PC-9 (cell line): Measurements from ENCODE around the gene SLC7A8. TPM values are rescaled to one million over a fixed set of nuclear protein-coding genes. Genes with fewer than 3 reads are reported as not detected.

Source experiments
- BruUV-seq: library from RNA; stranded (reverse); fragments of 400-500 nt; replicated peaks from 2 replicates; lab custom pipeline; 2021; lab: Mats Ljungman, UMichigan
- CTCF ChIA-PET: fragments of 300-600 bp; sonication (Branson Sonifier 250); formaldehyde crosslinking; loops from one replicate; lab custom pipeline; 2022; ENCODE audit warnings: antibody characterized with exemption; lab: Charles Lee
- POLR2A ChIA-PET: fragments of 300-600 bp; sonication (Branson Sonifier 250); formaldehyde crosslinking; loops from one replicate; lab custom pipeline; 2022; ENCODE audit warnings: antibody characterized with exemption; ENCODE audit not compliant: unreplicated experiment; lab: Charles Lee
- DNase-seq, 2 experiments: peaks; one replicate each; pipeline versions ENCODE4 v3.0.0 to v3.0.0-alpha.2; 2015 to 2022; ENCODE audit warnings: mixed read lengths in 1 of 2
- H2AFZ ChIP-seq: fragments of 200-600 bp; sonication (generic); 2 replicates; pipeline ENCODE4 v1.8.1; 2017; ENCODE audit warnings: antibody characterized with exemption
- H3F3A ChIP-seq: fragments of 200-600 bp; sonication (generic); 2 replicates; pipeline ENCODE4 v1.8.1; 2017; ENCODE audit warnings: antibody characterized with exemption, mild to moderate bottlenecking, low read depth; ENCODE audit not compliant: insufficient read depth
- H3K27ac ChIP-seq: fragments of 200-600 bp; sonication (generic); 2 replicates; pipeline ENCODE4 v1.6.1; 2016; ENCODE audit warnings: mixed run types
- H3K27me3 ChIP-seq: fragments of 200-600 bp; sonication (generic); 2 replicates; pipeline ENCODE4 v1.6.1; 2016; ENCODE audit warnings: low read depth, mixed run types; ENCODE audit not compliant: insufficient read depth
- H3K36me3 ChIP-seq: fragments of 200-600 bp; sonication (generic); 2 replicates; pipeline ENCODE4 v1.6.1; 2016; ENCODE audit warnings: low read depth, mixed run types
- H3K4me1 ChIP-seq: fragments of 200-600 bp; sonication (generic); replicated peaks from 2 replicates; pipeline ENCODE4 v1.6.1; 2016; ENCODE audit warnings: mixed run types; ENCODE audit not compliant: insufficient read depth
- H3K4me2 ChIP-seq: fragments of 200-600 bp; sonication (generic); 2 replicates; pipeline ENCODE4 v1.6.1; 2017; ENCODE audit warnings: mixed run types
- H3K4me3 ChIP-seq: fragments of 200-600 bp; sonication (generic); 2 replicates; pipeline ENCODE4 v1.6.1; 2016; ENCODE audit warnings: mixed run types
- H3K79me2 ChIP-seq: fragments of 200-600 bp; sonication (generic); 2 replicates; pipeline ENCODE4 v1.6.1; 2017; ENCODE audit warnings: low read depth, mixed run types
- H3K9me2 ChIP-seq: fragments of 200-600 bp; sonication (generic); 2 replicates; pipeline ENCODE4 v1.8.1; 2017; ENCODE audit warnings: mild to moderate bottlenecking; ENCODE audit not compliant: insufficient read depth
- H3K9me3 ChIP-seq: fragments of 200-600 bp; sonication (generic); 2 replicates; pipeline ENCODE4 v1.8.1; 2016; ENCODE audit warnings: low read depth; ENCODE audit not compliant: insufficient read depth
- H4K20me1 ChIP-seq: fragments of 200-600 bp; sonication (generic); 2 replicates; pipeline ENCODE4 v1.8.1; 2017; ENCODE audit not compliant: insufficient read depth
- EZH2 ChIP-seq: fragments of 200-600 bp; sonication (generic); IDR thresholded peaks from 2 replicates; pipeline ENCODE4 v1.8.0; 2017; ENCODE audit warnings: antibody characterized with exemption, low read depth
- intact Hi-C: fragments of 100-400 bp; cut with micrococcal nuclease; formaldehyde crosslinking; loops from one replicate; pipeline ENCODE4 v1.10.0; 2022; ENCODE audit not compliant: unreplicated experiment
- total RNA-seq: library from RNA; stranded (reverse); gene quantifications from 2 replicates; pipeline ENCODE4 v1.2.3, GENCODE V29; 2021
- TF ChIP-seq, protein P1 (sequence below): fragments of 200-600 bp; sonication (generic); conservative IDR thresholded peaks from 2 replicates; pipeline ENCODE4 v1.6.1; 2017; ENCODE audit warnings: mixed run types, antibody characterized with exemption, mild to moderate bottlenecking, moderate library complexity

The SLC7A8 gene
- total RNA-seq, 1 experiment from 2014 or later, result 3.6 TPM

DNA sequence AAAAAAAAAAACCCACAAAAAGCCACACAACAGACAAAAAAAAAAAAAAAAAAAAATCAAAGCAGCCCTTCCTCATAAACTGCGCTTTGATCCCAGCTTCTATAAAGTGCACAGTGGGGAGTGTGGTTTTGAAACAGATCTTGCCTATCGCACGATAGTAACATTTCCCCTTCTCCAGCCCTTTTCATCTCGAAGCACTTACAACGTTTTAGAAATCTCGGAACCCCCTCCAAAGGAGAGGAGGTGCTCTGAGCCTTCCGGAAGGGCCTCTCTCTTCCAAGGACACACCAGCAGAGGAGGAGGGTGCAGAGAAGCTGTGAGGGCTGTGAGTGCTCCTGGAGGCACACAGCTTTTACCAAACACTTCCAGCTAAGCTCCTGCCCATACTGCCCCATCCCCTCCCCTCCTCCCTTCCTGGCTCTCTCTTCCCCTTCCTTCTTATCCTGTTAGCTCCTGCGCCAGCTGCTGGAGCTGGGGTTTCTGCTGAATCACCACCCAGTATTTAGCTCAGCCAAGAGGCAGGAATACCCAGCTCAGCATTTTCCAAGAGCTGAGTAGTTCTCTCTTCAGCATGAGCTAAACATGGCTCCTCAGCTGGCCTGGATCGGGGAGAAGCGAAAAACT, 28.4 kb downstream of the SLC7A8 start:
- no peaks in the 10 kb centered on the region for H3K9me3 ChIP-seq
- no peaks in the 10 kb centered on the region for H3K36me3 ChIP-seq
- H3K9me2 ChIP-seq, result no peaks in the 10 kb centered on the region
- H2AFZ ChIP-seq, result no peak overlapping the region
- no peaks in the 10 kb centered on the region for H3K79me2 ChIP-seq
- no peaks in the 10 kb centered on the region for H4K20me1 ChIP-seq
- H3K27ac ChIP-seq, result no peak overlapping the region
- no peak overlapping the region for H3K4me2 ChIP-seq
- ChIA-PET CTCF (no interaction called here), POLR2A (interaction anchor here (0.5 to 0.7 kb wide), 2 partner anchors 24 to 132 kb away, joined by 3 to 6 read pairs; no protein-coding TSS in a partner anchor)
- TF ChIP-seq, protein P1, sequence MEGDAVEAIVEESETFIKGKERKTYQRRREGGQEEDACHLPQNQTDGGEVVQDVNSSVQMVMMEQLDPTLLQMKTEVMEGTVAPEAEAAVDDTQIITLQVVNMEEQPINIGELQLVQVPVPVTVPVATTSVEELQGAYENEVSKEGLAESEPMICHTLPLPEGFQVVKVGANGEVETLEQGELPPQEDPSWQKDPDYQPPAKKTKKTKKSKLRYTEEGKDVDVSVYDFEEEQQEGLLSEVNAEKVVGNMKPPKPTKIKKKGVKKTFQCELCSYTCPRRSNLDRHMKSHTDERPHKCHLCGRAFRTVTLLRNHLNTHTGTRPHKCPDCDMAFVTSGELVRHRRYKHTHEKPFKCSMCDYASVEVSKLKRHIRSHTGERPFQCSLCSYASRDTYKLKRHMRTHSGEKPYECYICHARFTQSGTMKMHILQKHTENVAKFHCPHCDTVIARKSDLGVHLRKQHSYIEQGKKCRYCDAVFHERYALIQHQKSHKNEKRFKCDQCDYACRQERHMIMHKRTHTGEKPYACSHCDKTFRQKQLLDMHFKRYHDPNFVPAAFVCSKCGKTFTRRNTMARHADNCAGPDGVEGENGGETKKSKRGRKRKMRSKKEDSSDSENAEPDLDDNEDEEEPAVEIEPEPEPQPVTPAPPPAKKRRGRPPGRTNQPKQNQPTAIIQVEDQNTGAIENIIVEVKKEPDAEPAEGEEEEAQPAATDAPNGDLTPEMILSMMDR, result no peak
- TF ChIP-seq EZH2, result no peak
- peaks cover 6% of the 10 kb centered on the region; the same call in 1 of the 2 replicates for H3K4me1 ChIP-seq
- BruUV-seq, result no TSS peak
- no peak overlapping the region for H3K4me3 ChIP-seq
- intact Hi-C loops, result no loop called here
- no peaks in the 10 kb centered on the region for H3K27me3 ChIP-seq
- no peak for DNase-seq
- H3F3A ChIP-seq, result no peaks in the 10 kb centered on the region

DNA sequence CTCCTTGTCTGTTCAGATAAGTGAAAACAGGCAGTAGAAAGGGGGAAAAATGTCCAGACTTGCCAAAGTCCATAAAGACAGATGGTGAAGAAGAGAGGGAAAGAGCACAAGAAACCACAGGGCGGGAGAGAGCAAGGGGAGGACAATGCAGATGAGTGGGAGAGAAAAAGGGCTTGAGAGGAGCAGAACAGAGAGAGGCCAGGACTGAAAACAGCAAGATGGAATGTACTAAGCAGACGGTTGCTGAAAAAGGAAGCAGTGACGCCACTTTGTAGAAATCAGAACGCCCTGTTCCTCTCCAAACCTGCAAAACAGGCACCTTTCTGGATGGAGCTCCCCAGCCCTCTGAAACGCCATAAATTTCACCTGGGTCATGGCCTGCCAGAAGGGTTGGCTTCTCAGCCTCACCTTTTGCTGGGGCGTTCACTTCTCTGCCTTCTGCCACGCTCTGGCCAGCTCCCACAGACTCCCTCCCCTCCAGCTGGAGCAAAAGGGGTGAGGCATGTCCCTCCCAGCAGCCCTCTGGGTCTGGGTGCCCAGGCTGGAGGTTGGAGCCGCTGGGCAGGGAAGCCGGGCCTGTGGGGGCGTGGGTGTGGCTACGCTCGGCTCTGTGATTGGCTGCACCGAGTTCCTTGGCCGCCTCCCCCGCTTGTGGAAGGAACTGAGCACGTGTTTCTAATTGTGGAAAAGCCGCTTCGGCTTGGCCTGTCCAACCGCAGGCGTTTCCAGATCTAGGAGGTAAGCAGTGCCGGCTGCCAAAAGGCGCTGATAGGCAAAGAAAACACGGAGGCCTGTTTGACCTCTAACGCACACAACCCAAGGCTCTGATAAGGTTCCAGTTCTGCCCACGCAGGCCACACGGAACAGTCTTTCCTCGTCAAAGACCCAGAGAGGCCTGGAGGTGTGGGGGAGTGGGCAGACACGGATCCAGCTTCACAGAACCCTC, 29.3 kb downstream of the SLC7A8 start:
- H3K4me3 ChIP-seq, result no peak overlapping the region
- BruUV-seq, result no TSS peak

DNA sequence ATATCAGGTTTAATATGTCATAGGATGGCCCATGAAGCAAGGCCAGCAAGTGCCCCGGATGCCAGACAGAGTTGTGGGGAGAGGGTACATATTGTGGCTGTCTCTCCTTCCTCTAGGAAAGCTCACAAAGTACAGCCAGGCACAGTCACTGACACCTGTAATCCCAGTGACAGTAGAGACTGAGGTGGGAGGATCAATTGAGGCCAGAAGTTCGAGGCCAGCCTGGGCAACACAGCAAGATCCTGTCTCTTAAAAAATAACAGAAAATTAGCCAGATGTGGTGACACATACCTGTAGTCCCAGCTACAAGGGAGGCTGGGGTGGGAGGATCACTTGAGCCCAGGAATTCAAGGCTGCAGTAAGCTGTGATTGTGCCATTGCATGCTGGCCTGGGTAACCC, 32.1 kb downstream of the SLC7A8 start:
- H3K27me3 ChIP-seq, result no peaks in the 10 kb centered on the region
- ChIA-PET CTCF (interaction anchor here (0.6 kb wide), 1 partner anchor 48 kb away, joined by 9 read pairs; no protein-coding TSS in a partner anchor), POLR2A (no interaction called here)
- no peak overlapping the region for H3K4me3 ChIP-seq
- no peaks in the 10 kb centered on the region for H4K20me1 ChIP-seq
- BruUV-seq, result no TSS peak
- H3F3A ChIP-seq, result no peaks in the 10 kb centered on the region; the same call in 1 of the 2 replicates
- no peak for TF ChIP-seq EZH2
- H3K4me2 ChIP-seq, result no peak overlapping the region
- H3K36me3 ChIP-seq, result no peaks in the 10 kb centered on the region
- intact Hi-C loops, result no loop called here
- peaks cover 12% of the 10 kb centered on the region for H3K4me1 ChIP-seq
- no peak overlapping the region for H3K27ac ChIP-seq
- H3K79me2 ChIP-seq, result no peaks in the 10 kb centered on the region
- no peak overlapping the region for H2AFZ ChIP-seq
- no peaks in the 10 kb centered on the region for H3K9me3 ChIP-seq
- no peaks in the 10 kb centered on the region for H3K9me2 ChIP-seq
- no peak for DNase-seq

More for the DNA sequence above, 29.3 kb downstream of the SLC7A8 start:
- H3K9me2 ChIP-seq, result no peaks in the 10 kb centered on the region
- peaks cover 7% of the 10 kb centered on the region; the same call in 1 of the 2 replicates for H3K4me1 ChIP-seq
- POLR2A ChIA-PET, result no interaction called here
- CTCF ChIA-PET, result interaction anchor here (1.0 kb wide), 1 partner anchor 34 kb away, joined by 3 read pairs; no protein-coding TSS in a partner anchor
- no peaks in the 10 kb centered on the region for H3K79me2 ChIP-seq
- H3K4me2 ChIP-seq, result no peak overlapping the region
- DNase-seq, result peak in 1 of 2 experiments; percentile 65
- no peak overlapping the region for H3K27ac ChIP-seq
- H3K27me3 ChIP-seq, result no peaks in the 10 kb centered on the region
- no peaks in the 10 kb centered on the region for H3K9me3 ChIP-seq
- TF ChIP-seq, protein P1, result no peak
- no peak for TF ChIP-seq EZH2
- intact Hi-C loops, result no loop called here
- no peaks in the 10 kb centered on the region for H3F3A ChIP-seq
- H2AFZ ChIP-seq, result no peak overlapping the region
- H3K36me3 ChIP-seq, result no peaks in the 10 kb centered on the region
- no peaks in the 10 kb centered on the region for H4K20me1 ChIP-seq
